HG03060 (cell line): ENCODE data around the gene IKZF3.
A peak's percentile ranks its signal among the peaks of the same experiment; 100 is the strongest.

Experiments
- ATAC-seq: cut with Tn5 transposase; IDR thresholded peaks from one replicate; pipeline ENCODE4 v1.9.1; 2021; ENCODE audit warnings: low read depth, moderate number of reproducible peaks; ENCODE audit not compliant: unreplicated experiment

IKZF3 gene

DNA sequence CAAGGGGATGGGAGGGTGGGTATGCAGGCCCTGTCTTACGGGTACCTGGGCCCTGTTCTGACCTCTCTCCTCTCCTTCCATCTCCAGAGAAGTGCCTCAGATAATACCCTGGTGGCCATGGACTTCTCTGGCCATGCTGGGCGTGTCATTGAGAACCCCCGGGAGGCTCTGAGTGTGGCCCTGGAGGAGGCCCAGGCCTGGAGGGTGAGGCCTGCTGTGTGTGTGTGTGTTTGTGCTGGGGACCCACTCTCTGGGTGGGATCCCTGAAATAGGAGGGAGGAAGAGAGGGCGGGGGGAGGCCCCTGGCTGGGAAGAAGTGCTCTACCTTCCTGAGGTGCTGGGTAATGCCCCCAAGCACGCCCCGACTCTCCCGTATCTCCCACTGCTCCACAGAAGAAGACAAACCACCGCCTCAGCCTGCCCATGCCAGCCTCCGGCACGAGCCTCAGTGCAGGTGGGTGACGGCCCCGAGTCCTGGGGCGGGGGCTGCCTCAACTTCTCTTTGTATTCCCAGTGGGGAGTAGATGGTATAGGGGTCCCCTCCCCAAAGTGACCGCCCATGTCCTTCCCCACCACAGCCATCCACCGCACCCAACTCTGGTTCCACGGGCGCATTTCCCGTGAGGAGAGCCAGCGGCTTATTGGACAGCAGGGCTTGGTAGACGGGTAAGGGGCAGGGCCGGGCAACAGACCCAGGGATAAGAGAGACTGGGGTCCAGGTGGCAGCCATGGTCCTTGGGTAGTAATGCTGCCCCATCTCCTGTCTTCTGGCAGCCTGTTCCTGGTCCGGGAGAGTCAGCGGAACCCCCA is 118.6 kb downstream of the IKZF3 start:
- no peak for ATAC-seq

DNA sequence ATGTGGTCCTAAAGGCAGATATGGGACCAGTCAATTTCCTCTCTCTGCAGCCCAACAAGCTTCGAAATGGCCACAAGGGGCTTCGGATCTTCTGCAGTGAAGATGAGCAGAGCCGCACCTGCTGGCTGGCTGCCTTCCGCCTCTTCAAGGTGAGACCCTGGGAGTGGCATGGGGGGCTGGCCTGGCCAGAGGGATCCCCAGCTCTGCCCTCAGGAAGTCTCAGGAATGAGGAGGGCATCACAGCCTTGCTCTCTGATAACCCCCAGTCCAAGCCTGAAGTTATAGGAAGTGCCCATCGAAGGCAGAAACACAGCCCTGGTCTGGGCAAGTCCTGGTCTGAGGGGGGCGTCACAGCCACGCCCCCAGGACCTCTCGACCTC is 119.3 kb downstream of the IKZF3 start:
- no peak for ATAC-seq

- no peak for ATAC-seq
Measured at GRCh38 chr17:39744075-39744835, 119.9 kb downstream of the IKZF3 start.

DNA sequence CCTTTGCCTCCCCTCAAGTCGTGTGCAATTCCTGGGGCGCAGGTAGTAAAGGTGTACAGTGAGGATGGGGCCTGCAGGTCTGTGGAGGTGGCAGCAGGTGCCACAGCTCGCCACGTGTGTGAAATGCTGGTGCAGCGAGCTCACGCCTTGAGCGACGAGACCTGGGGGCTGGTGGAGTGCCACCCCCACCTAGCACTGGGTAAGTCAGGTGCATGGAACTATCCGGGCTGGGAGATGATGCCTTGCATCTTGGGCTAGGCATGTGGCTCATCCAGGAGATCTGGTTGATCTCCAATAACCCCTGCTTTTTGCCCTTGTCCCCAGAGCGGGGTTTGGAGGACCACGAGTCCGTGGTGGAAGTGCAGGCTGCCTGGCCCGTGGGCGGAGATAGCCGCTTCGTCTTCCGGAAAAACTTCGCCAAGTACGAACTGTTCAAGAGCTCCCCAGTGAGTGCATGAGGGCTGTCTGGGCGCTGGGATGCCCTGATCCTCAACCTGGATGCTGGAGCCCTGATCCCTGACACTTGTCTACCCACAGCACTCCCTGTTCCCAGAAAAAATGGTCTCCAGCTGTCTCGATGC is 121.2 kb downstream of the IKZF3 start:
- no peak for ATAC-seq

DNA sequence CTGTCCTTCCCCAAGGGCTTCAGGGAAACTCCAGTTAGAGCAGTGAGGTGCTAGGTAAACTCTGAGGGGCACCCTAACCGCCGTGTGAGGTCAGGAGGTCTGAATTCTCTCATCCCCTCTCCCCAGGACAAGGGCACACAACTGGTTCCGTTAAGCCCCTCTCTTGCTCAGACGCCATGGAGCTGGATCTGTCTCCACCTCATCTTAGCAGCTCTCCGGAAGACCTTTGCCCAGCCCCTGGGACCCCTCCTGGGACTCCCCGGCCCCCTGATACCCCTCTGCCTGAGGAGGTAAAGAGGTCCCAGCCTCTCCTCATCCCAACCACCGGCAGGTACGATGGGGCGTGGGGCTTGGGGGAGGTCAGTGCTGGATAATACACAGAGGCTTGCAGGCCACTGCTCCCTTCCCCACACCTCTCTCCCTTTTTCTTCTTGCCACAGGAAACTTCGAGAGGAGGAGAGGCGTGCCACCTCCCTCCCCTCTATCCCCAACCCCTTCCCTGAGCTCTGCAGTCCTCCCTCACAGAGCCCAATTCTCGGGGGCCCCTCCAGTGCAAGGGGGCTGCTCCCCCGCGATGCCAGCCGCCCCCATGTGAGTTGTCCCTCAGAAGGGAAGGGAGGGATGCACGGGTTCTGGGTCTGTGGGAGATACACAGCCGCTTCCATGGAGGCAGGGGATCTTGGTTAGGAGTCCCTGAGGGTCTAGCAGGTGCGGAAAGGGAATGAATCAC is 121.8 kb downstream of the IKZF3 start:
- ATAC-seq = no peak

- ATAC-seq = no peak
Measured at GRCh38 chr17:39740357-39741111, 123.6 kb downstream of the IKZF3 start.

DNA sequence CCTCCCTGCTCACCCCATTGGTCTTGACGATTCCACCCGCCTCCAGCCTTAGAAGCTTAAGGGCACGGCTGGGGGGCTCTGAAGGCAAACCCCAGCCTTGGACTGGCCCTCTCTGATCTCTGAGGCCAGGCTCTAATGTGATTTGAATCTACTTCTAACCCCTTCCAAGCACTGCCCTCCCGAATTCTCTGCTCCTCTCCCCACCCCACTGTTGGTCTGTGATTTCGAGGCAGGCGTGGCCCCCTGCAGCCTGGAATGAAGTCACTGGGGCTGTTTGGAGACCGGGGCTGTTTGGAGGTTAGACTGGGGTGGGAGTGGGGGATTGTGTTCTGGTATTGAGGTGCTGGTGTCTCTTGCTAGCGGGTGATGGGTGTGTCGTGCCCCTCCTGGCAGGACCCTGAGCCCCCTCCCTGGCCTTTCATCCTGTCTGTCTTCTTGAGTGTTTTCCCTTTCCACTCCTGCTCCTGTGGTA is 124.2 kb downstream of the IKZF3 start:
- ATAC-seq = no peak

GRCh38 chr17:39738983-39739884 is 124.9 kb downstream of the IKZF3 start:
- no peak for ATAC-seq

DNA sequence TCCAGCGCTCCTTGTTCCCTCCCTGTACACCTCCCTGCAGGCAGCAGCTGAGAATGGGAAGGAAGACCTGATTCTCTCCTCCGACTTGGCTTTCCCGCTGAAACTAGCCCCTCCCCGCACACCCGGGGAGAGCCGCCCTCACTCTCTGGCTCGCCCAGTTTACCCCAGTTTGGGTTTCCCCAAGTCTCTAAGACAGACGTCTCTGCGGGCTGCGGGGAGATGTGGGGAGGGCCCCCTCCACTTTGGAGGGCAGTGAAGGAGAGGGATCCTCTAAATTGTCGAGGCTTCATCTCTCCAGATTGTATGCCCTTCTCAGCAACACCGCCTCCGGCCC is 125.6 kb downstream of the IKZF3 start:
- ATAC-seq = no peak

DNA sequence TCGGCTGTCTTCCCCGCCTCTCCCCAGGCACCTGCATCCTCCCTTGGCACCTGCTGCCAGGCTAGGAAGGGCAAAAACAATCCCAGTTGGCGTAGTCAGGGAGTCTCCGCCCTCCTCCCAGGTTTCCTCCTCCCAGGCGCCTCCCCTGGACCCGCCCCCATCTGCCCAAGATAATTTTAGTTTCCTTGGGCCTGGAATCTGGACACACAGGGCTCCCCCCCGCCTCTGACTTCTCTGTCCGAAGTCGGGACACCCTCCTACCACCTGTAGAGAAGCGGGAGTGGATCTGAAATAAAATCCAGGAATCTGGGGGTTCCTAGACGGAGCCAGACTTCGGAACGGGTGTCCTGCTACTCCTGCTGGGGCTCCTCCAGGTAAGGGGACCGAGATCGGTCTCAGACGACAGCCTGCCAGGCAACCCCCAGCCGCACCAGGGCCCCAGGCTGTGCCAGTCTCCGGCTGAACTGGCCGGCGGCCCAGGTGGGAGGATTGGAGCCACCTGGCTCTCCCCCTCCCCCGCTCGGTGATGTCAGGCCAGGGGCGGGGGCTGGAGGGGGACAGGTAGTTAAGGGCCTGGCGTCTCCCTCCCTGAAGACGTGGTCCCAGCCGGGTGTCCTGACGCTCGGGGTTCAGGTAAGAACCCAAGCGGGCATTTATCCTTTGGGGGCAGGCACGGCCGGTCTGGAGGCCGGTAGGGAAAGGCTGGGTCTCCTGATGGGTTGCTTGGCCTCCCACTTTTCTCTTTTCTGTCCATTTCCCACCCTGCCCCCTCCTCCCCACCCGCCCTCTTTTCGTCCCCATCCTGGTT is 126.1 kb downstream of the IKZF3 start, which contains the start of gene GRB7:
GRB7 (plus strand) TSS at position 179 of the 808 bp plus-strand sequence. CDS start 4,364 bp downstream, outside the sequence.
- no peak for ATAC-seq

DNA sequence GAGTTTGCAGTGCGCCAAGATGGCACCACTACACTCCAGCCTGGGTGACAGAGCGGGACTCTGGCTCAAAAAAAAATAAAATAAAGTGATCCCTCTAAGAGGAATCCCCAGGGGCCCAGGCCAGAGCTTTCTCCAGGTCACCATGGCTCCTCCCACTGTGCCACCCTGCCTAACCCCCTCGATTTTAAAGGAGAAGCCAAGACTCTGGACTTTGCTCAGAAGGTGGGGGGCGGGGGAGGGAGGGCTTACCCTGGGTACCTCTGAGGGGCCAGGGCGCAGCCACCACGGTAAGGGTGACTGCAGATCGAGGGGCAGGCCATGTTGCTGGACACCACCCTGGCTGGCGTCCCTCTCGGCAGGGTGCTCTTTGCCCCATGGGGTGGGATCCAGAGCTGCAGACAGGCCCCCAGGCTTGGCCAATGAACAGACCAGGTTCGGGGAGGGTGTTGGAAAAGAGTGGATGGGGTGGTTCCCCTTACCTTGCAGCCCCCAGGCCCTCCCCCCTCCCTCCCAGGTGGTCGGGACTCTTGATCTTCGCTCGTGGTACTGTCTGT is 126.8 kb downstream of the IKZF3 start:
- ATAC-seq = no peak

DNA sequence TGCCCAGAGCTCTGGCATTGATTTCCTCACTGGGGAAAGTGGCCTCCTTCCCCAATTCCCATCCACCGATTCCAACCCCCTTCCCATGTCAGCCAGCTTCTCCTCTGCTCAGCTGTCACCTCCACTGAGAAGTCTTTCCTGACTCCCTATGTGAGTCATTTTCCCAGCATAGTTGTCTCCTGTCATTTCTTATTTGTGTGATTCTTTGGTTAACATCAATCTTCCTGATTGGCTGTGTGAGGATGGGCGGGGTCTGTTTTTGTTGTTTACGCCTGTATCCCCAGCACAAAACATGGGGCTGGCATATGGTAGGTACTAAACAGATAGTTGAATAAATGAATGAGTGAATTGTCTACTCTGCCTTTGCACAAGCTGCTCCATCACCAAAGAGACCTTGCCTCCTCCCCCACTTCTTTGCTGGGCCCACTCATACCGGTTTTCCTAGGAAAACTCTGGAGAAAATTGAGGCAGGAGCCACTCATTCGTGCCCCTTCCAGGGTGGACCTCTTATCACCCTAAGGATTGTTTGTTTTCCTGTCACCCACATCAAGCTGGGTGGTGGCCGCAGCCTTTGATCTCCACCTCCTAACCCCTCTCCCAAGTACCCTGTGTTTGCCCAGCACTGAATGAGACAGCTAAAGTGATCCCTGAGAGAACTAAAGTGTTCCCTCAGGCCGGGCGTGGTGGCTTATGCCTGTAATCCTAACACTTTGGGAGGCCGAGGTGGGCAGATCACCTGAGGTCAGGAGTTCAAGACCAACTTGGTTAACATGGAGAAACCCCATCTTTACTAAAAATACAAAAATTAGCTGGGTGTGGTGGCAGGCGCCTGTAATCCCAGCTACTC is 127.6 kb downstream of the IKZF3 start:
- ATAC-seq = no peak

DNA sequence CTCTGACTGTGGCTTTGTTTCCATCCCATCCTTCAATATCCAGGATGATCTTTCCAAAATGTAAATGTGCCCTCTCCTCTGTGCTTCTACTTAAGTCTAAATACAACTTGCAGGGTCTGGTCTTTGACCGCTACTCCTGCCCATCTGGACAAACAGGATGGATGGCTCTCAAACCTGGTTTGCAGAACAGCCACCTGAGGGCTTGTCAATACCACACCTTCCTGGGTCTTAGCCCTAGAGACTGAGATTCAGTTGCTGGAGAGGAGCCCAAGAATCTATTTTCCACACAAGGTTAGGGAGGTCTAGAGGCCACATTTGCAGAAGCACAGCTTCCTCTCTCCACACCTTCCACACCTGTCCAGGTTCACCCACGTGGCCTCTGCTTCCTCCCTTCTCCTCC is 128.2 kb downstream of the IKZF3 start:
- no peak for ATAC-seq

DNA sequence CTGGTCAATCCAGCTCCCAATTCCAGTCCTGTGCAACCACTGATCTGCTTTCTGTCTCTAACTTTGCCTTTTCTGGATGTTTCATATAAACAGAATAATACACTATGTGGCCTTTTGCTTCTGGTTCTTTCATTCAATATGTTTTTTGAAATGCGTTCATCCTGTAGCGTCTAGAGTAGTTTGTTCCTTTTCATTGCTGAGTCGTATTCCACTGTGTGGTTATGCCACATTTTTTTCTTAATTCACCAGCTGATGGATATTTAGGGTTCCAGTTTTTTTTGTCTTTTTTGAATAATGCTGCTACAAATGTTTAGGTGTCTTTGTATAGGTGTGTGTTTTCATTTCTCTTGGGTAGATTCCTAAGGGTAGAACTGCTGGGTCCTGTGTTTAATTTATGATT is 131.5 kb downstream of the IKZF3 start:
- ATAC-seq = no peak

DNA sequence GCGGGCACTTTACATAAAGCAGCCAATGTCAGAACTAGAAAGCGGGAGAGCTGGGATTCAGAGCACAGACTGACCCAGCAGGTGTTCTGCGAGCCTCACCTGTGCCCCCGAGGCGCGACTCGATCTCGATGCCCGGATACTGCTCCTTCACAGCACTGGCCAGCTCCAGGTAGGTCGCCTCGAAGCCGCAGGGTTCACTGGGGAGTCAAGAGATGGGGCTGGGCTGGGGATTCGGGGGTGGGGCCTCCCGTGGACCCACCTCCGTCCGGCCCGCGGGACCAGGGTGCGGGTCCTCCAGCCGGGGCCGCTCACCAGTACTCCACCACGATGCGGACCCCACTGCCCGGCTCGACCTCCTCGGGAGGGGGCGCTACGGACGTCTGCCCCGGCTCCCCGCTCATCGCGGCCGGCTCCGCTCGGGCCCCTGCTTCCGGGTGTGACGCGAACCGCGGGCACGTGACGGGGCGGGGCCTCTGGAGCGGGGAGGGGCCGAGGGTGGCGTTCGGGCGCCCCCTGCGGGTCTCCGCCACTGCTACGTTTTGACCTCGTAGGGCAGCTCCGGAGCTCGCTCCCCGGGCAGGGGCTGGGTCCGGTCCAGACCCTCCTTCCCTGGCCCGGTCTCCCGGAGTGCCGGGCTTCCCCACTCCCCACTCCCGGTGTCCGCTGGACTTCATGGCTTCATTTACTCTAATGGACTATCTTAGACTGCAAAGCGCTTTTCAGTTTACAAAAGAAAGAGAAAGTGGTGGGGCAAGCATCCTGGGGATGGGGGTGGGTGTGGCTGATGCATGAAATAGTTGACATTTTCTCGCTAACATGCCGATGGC is 133.8 kb downstream of the IKZF3 start, which contains the start of gene MIEN1:
MIEN1 (minus strand) TSS at position 438 of the 827 bp plus-strand sequence; CDS start at position 401, 37 bp downstream.
- peak; percentile 46 for ATAC-seq

- no peak for ATAC-seq
Measured at GRCh38 chr17:39729280-39729851, 134.7 kb downstream of the IKZF3 start.
